Esophagus muscularis mucosa (tissue), 4 donors: Measurements from ENCODE around the gene FBXL5. TPM values are rescaled to one million over a fixed set of nuclear protein-coding genes. Genes with fewer than 3 reads are reported as not detected.

Experiments used
- DNase-seq: peaks from one replicate; pipeline ENCODE4 v3.0.0-alpha.2; 2017; ENCODE audit errors: extremely low spot score
- H3K27ac ChIP-seq, 4 donors: fragments of 200-600 bp; sonication (generic); replicated peaks in 1 of 4; 1 replicate in 3 of 4; 2 replicates in 1 of 4; pipeline ENCODE4 v1.5.1; 2016 to 2019; ENCODE audit warnings: mild to moderate bottlenecking in 1 of 4
- H3K27me3 ChIP-seq, 4 donors: fragments of 200-600 bp; sonication (generic); one replicate each; pipeline versions ENCODE4 v1.5.1 to v1.6.0; 2016 to 2019
- H3K36me3 ChIP-seq, 4 donors: fragments of 200-600 bp; sonication (generic); one replicate each; pipeline ENCODE4 v1.5.1; 2016 to 2019
- H3K4me1 ChIP-seq, 4 donors: fragments of 200-600 bp; sonication (generic); one replicate each; pipeline ENCODE4 v1.5.1; 2016 to 2019
- H3K4me3 ChIP-seq, 4 donors: fragments of 200-600 bp; sonication (generic); 1 replicate in 2 of 4; 2 replicates in 2 of 4; pipeline ENCODE4 v1.5.1; 2016 to 2019; ENCODE audit warnings: mild to moderate bottlenecking in 4 of 4, moderate library complexity in 1 of 4
- H3K9me3 ChIP-seq, 4 donors: fragments of 200-600 bp; sonication (generic); 1 replicate in 3 of 4; 2 replicates in 1 of 4; pipeline ENCODE4 v1.5.1; 2016 to 2019
- CTCF ChIP-seq, 3 experiments: fragments of 200-600 bp in 2 of 3; fragments of 450-650 bp in 1 of 3; sonication (generic) in 2 of 3; IDR thresholded peaks; one replicate each; pipeline ENCODE4 v1.5.1; 2017 to 2019; ENCODE audit warnings: antibody characterized with exemption in 3 of 3, mild to moderate bottlenecking in 2 of 3, moderate library complexity in 1 of 3
- EP300 ChIP-seq: sonication (generic); formaldehyde crosslinking; IDR thresholded peaks from one replicate; pipeline ENCODE4 v1.6.1; 2017; ENCODE audit warnings: antibody characterized with exemption
- POLR2A ChIP-seq: fragments of 450-650 bp; IDR thresholded peaks from one replicate; pipeline ENCODE4 v1.6.1; 2017; ENCODE audit warnings: antibody characterized with exemption, moderate library complexity, mild to moderate bottlenecking, low read depth
- POLR2AphosphoS5 ChIP-seq, 2 donors: sonication (generic); formaldehyde crosslinking; IDR thresholded peaks; one replicate each; pipeline ENCODE4 v1.6.1; 2017; ENCODE audit warnings: antibody characterized with exemption in 2 of 2
- whole genome bisulfite sequencing: methylation state at CpG from one replicate; pipeline ENCODE4 v1.1.5; 2018; 5-methylcytosine and 5-hydroxymethylcytosine counted together
- intact Hi-C: fragments of 100-400 bp; cut with DNase I; formaldehyde crosslinking; loops from one replicate; pipeline ENCODE4 v1.15.1; 2023
- total RNA-seq, 4 donors: library from RNA; depleted of rRNA; stranded (reverse); fragments of >200 nt; gene quantifications; one replicate each; pipeline versions ENCODE4 v1.1.0 to v1.2.1, GENCODE V29; 2016

The FBXL5 gene
- total RNA-seq, 4 donors from 2014 or later = 67.8 to 141 (median 140) TPM

DNA sequence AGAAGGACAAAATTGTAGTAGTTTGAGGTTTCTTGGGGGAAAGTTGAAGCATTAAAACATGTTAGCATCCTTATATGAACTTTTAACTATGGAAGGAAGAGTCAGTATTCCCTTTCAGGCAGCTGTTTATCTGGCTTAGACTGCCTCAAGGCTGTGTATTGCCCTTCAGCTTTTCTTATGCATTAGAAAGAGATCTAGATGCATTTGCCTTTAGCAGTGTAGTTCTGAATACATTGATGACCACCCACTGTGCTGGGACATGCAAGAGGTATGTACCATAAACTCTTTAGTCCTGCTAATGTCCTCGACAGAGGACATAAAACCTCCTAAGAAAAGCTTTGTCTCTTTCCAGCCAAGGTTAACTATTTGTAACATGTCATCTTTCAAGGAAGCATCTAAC, 29.3 kb upstream of the FBXL5 start:
- H3K9me3 ChIP-seq = no peaks in the 10 kb centered on the region
- H3K27ac ChIP-seq = no peak overlapping the region
- TF ChIP-seq POLR2AphosphoS5 (IDR thresholded peaks at IDR 0.05) = no peak
- TF ChIP-seq CTCF (IDR thresholded peaks at IDR 0.05) = no peak
- TF ChIP-seq POLR2A = no peak
- TF ChIP-seq EP300 = no peak
- intact Hi-C loops = no loop called here
- H3K27me3 ChIP-seq = no peaks in the 10 kb centered on the region
- DNase-seq = no peak
- peaks cover 14 to 34% (median 31%) of the 10 kb centered on the region in 4 donors for H3K4me1 ChIP-seq
- H3K36me3 ChIP-seq = peaks cover 0 to 38% (median 18%) of the 10 kb centered on the region in 4 donors
- no peak overlapping the region for H3K4me3 ChIP-seq
- WGBS = 100% methylated on average over 1 of the region's 1 CpG

DNA sequence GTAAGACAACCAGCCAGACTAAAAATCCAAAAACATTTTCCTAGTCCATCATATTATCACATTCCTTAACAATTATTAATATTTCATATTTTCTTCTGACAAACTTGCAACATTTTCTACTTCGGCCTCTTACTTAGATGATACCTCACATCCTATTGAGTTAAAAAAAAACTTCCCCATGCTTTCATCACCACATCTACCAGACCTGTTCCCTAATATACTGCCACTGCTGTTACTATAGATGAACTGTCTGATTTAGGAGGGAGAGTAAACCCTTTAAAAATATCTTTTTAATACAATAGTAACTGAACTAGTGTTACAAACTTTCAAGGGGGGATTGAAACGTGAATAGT, 28.0 kb upstream of the FBXL5 start:
- Histone ChIP-seq H3K9me3 (no peaks in the 10 kb centered on the region), H3K27ac (no peak overlapping the region), H3K4me1 (peaks cover 14 to 33% (median 31%) of the 10 kb centered on the region in 4 donors), H3K36me3 (peaks cover 0 to 25% (median 13%) of the 10 kb centered on the region in 4 donors), H3K27me3 (no peaks in the 10 kb centered on the region), H3K4me3 (peak overlapping the region in 3 of 4 donors; percentile 74 to 76 (median 75))
- 77% methylated on average over 2 of the region's 2 CpGs for WGBS
- intact Hi-C loops = no loop called here
- no peak for DNase-seq
- TF ChIP-seq EP300 = no peak
- no peak for TF ChIP-seq POLR2AphosphoS5 (IDR thresholded peaks at IDR 0.05)
- TF ChIP-seq POLR2A = no peak
- no peak for TF ChIP-seq CTCF (IDR thresholded peaks at IDR 0.05)

GRCh38 chr4:15682242-15683142, 27.3 kb upstream of the FBXL5 start:
- DNase-seq = no peak
- Histone ChIP-seq H3K9me3 (no peaks in the 10 kb centered on the region), H3K27ac (peak overlapping the region; percentile 87 to 93 (median 92)), H3K4me1 (peaks cover 14 to 33% (median 31%) of the 10 kb centered on the region in 4 donors), H3K36me3 (peaks cover 0 to 18% (median 12%) of the 10 kb centered on the region in 4 donors), H3K27me3 (no peaks in the 10 kb centered on the region), H3K4me3 (peak overlapping the region; percentile 66 to 76 (median 74))
- TF ChIP-seq POLR2AphosphoS5 (IDR thresholded peaks at IDR 0.05) (no peak), EP300 (no peak), POLR2A (no peak), CTCF (IDR thresholded peaks at IDR 0.05) (no peak)
- intact Hi-C loops = no loop called here
- 36% methylated on average over 6 of the region's 6 CpGs for WGBS

DNA sequence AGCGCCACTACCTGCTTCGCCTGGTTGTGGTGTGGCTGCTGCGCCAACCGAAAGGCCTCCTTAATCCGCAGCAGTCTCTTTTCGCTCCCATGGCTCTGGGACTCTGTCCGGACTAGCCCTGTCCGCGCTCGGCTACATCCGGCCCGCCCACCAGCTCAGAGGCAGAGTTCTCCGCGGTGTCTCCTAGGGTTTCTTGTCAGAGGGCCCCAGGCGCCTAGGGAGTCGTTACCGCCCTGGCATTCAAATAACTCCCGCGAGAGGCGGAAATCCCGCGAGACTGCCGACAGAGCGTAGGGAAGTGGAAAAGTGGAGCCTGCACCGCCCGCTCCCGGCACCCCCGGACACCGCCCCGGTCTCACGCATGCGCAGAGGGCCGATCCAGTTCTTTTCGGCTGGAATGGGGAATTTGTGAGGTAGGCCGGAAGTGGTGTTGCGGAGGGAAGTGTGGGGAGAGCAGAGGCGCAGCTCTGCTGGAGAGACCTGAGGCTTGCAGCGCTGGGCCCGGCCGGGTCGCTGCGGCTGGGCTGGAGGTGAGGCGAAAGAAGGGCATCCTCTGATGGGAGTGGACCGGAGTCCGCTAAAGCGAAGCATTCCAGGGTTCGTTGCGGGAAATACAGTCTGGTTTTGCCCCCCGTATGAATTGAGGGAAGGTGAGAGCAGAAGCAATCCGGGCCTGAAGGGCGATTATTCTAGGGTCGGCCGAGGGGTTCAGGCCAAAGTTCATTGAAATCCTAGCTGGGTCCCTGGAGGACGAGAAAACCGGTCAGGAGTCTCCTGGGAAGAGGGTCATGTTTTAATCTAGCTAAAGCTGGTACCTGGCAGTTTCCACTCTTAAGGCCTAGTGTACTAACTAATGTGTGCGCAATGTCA, 26.4 kb upstream of the FBXL5 start, which contains the start of gene FAM200B:
FAM200B (plus strand) TSS at position 456 of the 870 bp plus-strand sequence. CDS start 5,151 bp downstream, outside the sequence.
- H3K27me3 ChIP-seq = no peaks in the 10 kb centered on the region
- no peaks in the 10 kb centered on the region for H3K9me3 ChIP-seq
- peaks cover 14 to 33% (median 31%) of the 10 kb centered on the region in 4 donors for H3K4me1 ChIP-seq
- intact Hi-C loops = no loop called here
- peak within 1 kb of the TSS; percentile 87 to 93 (median 92) for H3K27ac ChIP-seq
- H3K36me3 ChIP-seq = peaks cover 0 to 10% (median 5%) of the 10 kb centered on the region in 4 donors
- TF ChIP-seq POLR2AphosphoS5 (IDR thresholded peaks at IDR 0.05) (peak; percentile 94 to 95), POLR2A (peak; percentile 77), EP300 (no peak), CTCF (IDR thresholded peaks at IDR 0.05) (peak in 2 of 3 experiments; percentile 20 to 42)
- peak within 1 kb of the TSS; percentile 66 to 76 (median 74) for H3K4me3 ChIP-seq
- under 1% methylated on average over 39 of the region's 56 CpGs for WGBS
- peak; percentile 99 for DNase-seq
